ENCODE results near the gene ANO2.

GRCh38 chr12:5984873-5985272 lies 39.8 kb upstream of the ANO2 start:
- TF ChIP-seq POLR2A (IDR thresholded peaks at IDR 0.05; ENCODE audit: low read length) (no peak), GATA1 (IDR thresholded peaks at IDR 0.05; ENCODE audit: low read depth, low read length) (no peak)
